ENCODE measurements around the gene PHC2. TPM values are rescaled to one million over a fixed set of nuclear protein-coding genes. Genes with fewer than 3 reads are reported as not detected.

PHC2 gene
- total and polyA plus RNA-seq, 2 of the 13 experiments (the other 11 are each of a cell fraction or from before 2014, with no cell fraction given) = 52.5 to 84.9 TPM

GRCh38 chr1:33346927-33347649 lies 83.8 kb downstream of the PHC2 start (continued):
- TF ChIP-seq MLXIP (CRISPR knock-in tag; IDR thresholded peaks at IDR 0.05; ENCODE audit: borderline replicate concordance) (no peak), FOXJ3 (CRISPR knock-in tag; IDR thresholded peaks at IDR 0.05; ENCODE audit: borderline replicate concordance) (no peak), ZNF740 (CRISPR knock-in tag; IDR thresholded peaks at IDR 0.05) (no peak), TGIF2 (CRISPR knock-in tag; IDR thresholded peaks at IDR 0.05) (peak; percentile 11; the same call in 1 of the 2 replicates), ARNTL (CRISPR knock-in tag; IDR thresholded peaks at IDR 0.05) (peak; percentile 66; the same call in 1 of the 2 replicates), MTERF4 (CRISPR knock-in tag; IDR thresholded peaks at IDR 0.05) (no peak), GATA4 (IDR thresholded peaks at IDR 0.05; ENCODE audit: borderline replicate concordance, low read depth) (no peak; the same call in 1 of the 2 replicates), SAFB2 (CRISPR knock-in tag; IDR thresholded peaks at IDR 0.05; ENCODE audit: borderline replicate concordance, low read depth) (no peak), CBX2 (IDR thresholded peaks at IDR 0.05; ENCODE audit: low read depth, low read length) (no peak), CBX2 (CRISPR knock-in tag; IDR thresholded peaks at IDR 0.05; ENCODE audit: low read depth) (no peak), ZNF34 (CRISPR knock-in tag; IDR thresholded peaks at IDR 0.05; ENCODE audit: borderline replicate concordance) (no peak), MIER3 (CRISPR knock-in tag; IDR thresholded peaks at IDR 0.05; ENCODE audit: borderline replicate concordance) (peak; percentile 68; the same call in 1 of the 2 replicates), SETDB1 (CRISPR knock-in tag; IDR thresholded peaks at IDR 0.05; ENCODE audit: borderline replicate concordance) (no peak), ZNF44 (CRISPR knock-in tag; IDR thresholded peaks at IDR 0.05) (no peak), MED1 (CRISPR knock-in tag; IDR thresholded peaks at IDR 0.05) (peak; percentile 81), RXRA (CRISPR knock-in tag; IDR thresholded peaks at IDR 0.05) (peak; percentile 46; the same call in 1 of the 2 replicates), PHF21A (CRISPR knock-in tag; IDR thresholded peaks at IDR 0.05) (peak; percentile 78), PATZ1 (CRISPR knock-in tag; IDR thresholded peaks at IDR 0.05) (peak; percentile 27), PCBP1 (IDR thresholded peaks at IDR 0.05; ENCODE audit: borderline replicate concordance, low read depth, low read length) (no peak), ARID3A (IDR thresholded peaks at IDR 0.05; ENCODE audit: low read depth, low read length) (peak; percentile 83), ZNF501 (CRISPR knock-in tag; IDR thresholded peaks at IDR 0.05) (0 out of 2 replicates have a peak, but pooled peaks have one; percentile 42), ZNF629 (CRISPR knock-in tag; conservative IDR thresholded peaks at IDR 0.05) (no peak)

All from HepG2 (cell line).